Activated B cell treated with CpG ODN at 0.5 μM for 24 hours (primary cell): Measurements from ENCODE around the gene LONP1. TPM values are rescaled to one million over a fixed set of nuclear protein-coding genes. Genes with fewer than 3 reads are reported as not detected.

Experiments
- ATAC-seq: fragments of 200-7000 bp; cut with Tn5 transposase; one replicate; pipeline ENCODE4 v1.10.0; 2021; ENCODE audit warnings: low read depth, mild to moderate bottlenecking, moderate library complexity
- CTCF ChIA-PET: fragments of 350-600 bp; sonication (Branson Sonifier 250); formaldehyde crosslinking; loops from one replicate; lab custom pipeline; 2021; ENCODE audit warnings: antibody characterized with exemption; lab: Charles Lee
- POLR2A ChIA-PET: fragments of 350-600 bp; sonication (Branson Sonifier 250); formaldehyde crosslinking; loops from one replicate; lab custom pipeline; 2021; ENCODE audit warnings: antibody characterized with exemption; lab: Charles Lee
- DNase-seq: peaks from one replicate; pipeline ENCODE4 v3.0.0; 2022
- H3K27ac Mint-ChIP-seq: one replicate; pipeline ENCODE4 v1.8.0; 2020; ENCODE audit warnings: mixed read lengths
- H3K27me3 Mint-ChIP-seq: one replicate; pipeline ENCODE4 v1.8.0; 2021; ENCODE audit warnings: mixed read lengths
- H3K36me3 Mint-ChIP-seq: one replicate; pipeline ENCODE4 v1.8.0; 2021; ENCODE audit warnings: low read depth, mixed read lengths
- H3K4me1 Mint-ChIP-seq: one replicate; pipeline ENCODE4 v1.8.0; 2021; ENCODE audit warnings: mixed read lengths
- H3K4me3 Mint-ChIP-seq: one replicate; pipeline ENCODE4 v1.8.0; 2020; ENCODE audit warnings: mild to moderate bottlenecking, mixed read lengths
- H3K9me3 Mint-ChIP-seq: one replicate; pipeline ENCODE4 v1.8.0; 2020; ENCODE audit warnings: mixed read lengths
- intact Hi-C: fragments of 100-400 bp; cut with micrococcal nuclease; formaldehyde crosslinking; loops from one replicate; pipeline ENCODE4 v1.15.1; 2024
- total RNA-seq: library from RNA; stranded (reverse); gene quantifications from 2 replicates; pipeline ENCODE4 v1.2.3, GENCODE V29; 2022
- TF ChIP-seq, protein P1 (sequence below): fragments of 200-600 bp; IDR thresholded peaks from one replicate; pipeline ENCODE4 v1.8.0; 2022; ENCODE audit warnings: antibody characterized with exemption, mild to moderate bottlenecking

The LONP1 gene
- total RNA-seq, 1 donor from 2014 or later, result 72.9 TPM

DNA sequence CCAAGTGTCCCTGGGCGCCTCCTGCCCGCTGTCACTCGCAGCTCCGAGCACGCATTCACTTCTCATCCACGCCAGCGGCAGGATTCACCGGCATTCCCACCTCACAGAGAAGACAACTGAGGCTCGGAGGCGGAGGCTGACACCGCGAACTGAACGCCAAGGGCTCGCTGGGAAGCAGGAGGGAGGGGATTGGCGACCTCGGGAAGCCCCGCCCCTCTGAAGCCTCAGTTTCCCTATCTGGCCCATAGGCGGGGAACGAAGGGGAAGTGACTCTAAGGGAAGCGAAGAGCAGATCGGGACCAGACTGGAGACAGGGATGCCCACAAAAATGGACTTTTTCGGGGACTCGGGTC is 39.9 kb downstream of the LONP1 start:
- TF ChIP-seq, protein P1, sequence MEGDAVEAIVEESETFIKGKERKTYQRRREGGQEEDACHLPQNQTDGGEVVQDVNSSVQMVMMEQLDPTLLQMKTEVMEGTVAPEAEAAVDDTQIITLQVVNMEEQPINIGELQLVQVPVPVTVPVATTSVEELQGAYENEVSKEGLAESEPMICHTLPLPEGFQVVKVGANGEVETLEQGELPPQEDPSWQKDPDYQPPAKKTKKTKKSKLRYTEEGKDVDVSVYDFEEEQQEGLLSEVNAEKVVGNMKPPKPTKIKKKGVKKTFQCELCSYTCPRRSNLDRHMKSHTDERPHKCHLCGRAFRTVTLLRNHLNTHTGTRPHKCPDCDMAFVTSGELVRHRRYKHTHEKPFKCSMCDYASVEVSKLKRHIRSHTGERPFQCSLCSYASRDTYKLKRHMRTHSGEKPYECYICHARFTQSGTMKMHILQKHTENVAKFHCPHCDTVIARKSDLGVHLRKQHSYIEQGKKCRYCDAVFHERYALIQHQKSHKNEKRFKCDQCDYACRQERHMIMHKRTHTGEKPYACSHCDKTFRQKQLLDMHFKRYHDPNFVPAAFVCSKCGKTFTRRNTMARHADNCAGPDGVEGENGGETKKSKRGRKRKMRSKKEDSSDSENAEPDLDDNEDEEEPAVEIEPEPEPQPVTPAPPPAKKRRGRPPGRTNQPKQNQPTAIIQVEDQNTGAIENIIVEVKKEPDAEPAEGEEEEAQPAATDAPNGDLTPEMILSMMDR, result no peak
- CTCF ChIA-PET, result no interaction called here
- Mint-ChIP-seq H3K27ac (peak overlapping the region; percentile 100), H3K4me1 (peaks cover 28% of the 10 kb centered on the region), H3K4me3 (peak overlapping the region; percentile 96), H3K36me3 (peaks cover 12% of the 10 kb centered on the region), H3K27me3 (peaks cover 2% of the 10 kb centered on the region), H3K9me3 (no peaks in the 10 kb centered on the region)
- POLR2A ChIA-PET, result interaction anchor here (1.1 to 2.3 kb wide), 3 partner anchors 10 to 58 kb away, joined by 4 to 13 read pairs (median 6); partner anchors contain the start of genes RPL36, SAFB and SAFB2
- ATAC-seq (no peak), DNase-seq (no peak)
- intact Hi-C loops, result loop anchor here (1.0 to 5.0 kb wide), 5 partner anchors 10 to 1918 kb away; partner anchors contain the start of genes APBA3, CATSPERD, LONP1 and MRPL54

DNA sequence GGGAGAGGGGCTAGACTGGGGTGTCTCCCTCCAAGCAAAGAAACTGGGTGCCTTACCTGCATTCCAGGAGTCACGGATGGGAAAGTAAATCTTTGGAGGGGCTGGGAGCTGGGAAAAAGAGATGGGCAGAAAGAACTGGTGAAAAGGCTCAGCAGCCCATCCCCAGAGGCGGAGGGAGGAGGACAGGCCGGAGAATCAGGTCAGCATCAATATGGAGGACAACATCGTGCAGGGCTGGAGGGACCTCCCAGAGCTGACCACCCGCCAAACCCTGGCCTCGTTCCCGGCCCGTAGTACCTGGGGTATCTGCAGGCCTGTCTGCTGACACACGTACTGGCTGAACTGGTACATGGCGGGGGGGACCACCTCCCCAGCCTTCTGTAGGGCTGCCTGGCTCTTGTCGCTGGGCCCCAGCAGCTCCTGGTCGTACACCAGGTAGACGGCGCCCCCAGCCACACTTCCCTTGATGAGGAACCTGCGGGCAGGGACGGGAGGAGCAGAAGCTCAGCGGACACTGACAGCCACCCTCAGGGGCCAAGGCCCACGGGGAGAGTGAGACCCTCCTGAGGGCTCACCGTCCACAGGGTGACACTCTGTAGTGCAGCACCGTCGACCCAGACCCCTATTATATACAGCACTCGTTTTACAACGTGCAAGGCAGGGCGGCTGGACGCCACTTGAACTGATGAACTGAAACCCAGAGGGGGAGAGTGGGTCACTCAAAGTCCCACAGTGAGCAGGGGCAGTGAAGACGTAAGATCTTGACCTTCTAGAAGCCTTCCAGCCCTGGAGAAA is 40.5 kb downstream of the LONP1 start:
- peaks cover 2% of the 10 kb centered on the region for H3K27me3 Mint-ChIP-seq
- TF ChIP-seq, protein P1, result no peak
- ChIA-PET POLR2A (interaction anchor here (0.6 to 2.3 kb wide), 4 partner anchors 10 to 57 kb away, joined by 4 to 13 read pairs (median 8); partner anchors contain the start of genes RPL36, SAFB and SAFB2), CTCF (no interaction called here)
- peak overlapping the region; percentile 100 for H3K27ac Mint-ChIP-seq
- peak overlapping the region; percentile 96 for H3K4me3 Mint-ChIP-seq
- H3K9me3 Mint-ChIP-seq, result no peaks in the 10 kb centered on the region
- no peak for DNase-seq
- H3K36me3 Mint-ChIP-seq, result peaks cover 12% of the 10 kb centered on the region
- no peak for ATAC-seq
- H3K4me1 Mint-ChIP-seq, result peaks cover 28% of the 10 kb centered on the region
- intact Hi-C loops, result loop anchor here (1.0 to 5.0 kb wide), 5 partner anchors 11 to 1917 kb away; partner anchors contain the start of genes APBA3, CATSPERD, LONP1 and MRPL54

GRCh38 chr19:5678071-5678718 is 41.8 kb downstream of the LONP1 start:
- POLR2A ChIA-PET, result interaction anchor here (0.7 to 2.3 kb wide), 2 partner anchors 44 to 56 kb away, joined by 4 to 13 read pairs; partner anchors contain the start of genes SAFB and SAFB2
- intact Hi-C loops, result no loop called here

DNA sequence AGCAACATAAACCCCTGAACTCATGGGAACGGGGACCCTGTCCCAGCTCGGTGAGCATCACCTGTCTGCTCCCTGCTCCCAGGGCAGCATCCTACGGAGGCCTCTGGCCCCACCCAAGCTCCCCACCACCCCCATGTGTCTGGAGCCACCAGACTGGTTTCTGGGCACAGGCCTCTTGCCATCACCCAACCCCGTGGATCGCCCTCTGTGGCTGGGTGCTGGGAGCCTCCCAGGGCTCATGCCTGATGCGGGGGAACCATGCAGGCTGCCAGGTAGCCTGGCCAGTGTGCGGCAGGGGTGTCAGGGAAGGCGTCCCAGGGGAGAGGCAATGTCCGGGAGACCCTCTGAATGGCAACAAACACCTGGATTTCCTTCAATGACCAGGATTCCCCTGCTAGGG is 42.4 kb downstream of the LONP1 start:
- ATAC-seq, result no peak
- H3K27ac Mint-ChIP-seq, result no peak overlapping the region
- peaks cover 2% of the 10 kb centered on the region for H3K27me3 Mint-ChIP-seq
- no peaks in the 10 kb centered on the region for H3K9me3 Mint-ChIP-seq
- no peak overlapping the region for H3K4me3 Mint-ChIP-seq
- peaks cover 28% of the 10 kb centered on the region for H3K4me1 Mint-ChIP-seq
- intact Hi-C loops, result no loop called here
- TF ChIP-seq, protein P1, result no peak
- DNase-seq, result no peak
- H3K36me3 Mint-ChIP-seq, result peaks cover 19% of the 10 kb centered on the region
- ChIA-PET CTCF (no interaction called here), POLR2A (interaction anchor here (1.0 kb wide), 1 partner anchor 12 kb away, joined by 3 read pairs; no protein-coding TSS in a partner anchor)

More at GRCh38 chr19:5678071-5678718, 41.8 kb downstream of the LONP1 start:
- ATAC-seq, result no peak
- Mint-ChIP-seq H3K9me3 (no peaks in the 10 kb centered on the region), H3K27ac (no peak overlapping the region), H3K36me3 (peaks cover 14% of the 10 kb centered on the region), H3K27me3 (peaks cover 2% of the 10 kb centered on the region), H3K4me3 (no peak overlapping the region), H3K4me1 (peaks cover 28% of the 10 kb centered on the region)
- CTCF ChIA-PET, result no interaction called here
- no peak for DNase-seq
- TF ChIP-seq, protein P1, result no peak
